Common myeloid progenitor, CD34-positive (primary cell): Measurements from ENCODE around the gene PPFIBP2.

ENCODE experiments used
- CTCF ChIA-PET: fragments of 350-600 bp; sonication (Branson Sonifier 250); formaldehyde crosslinking; loops from one replicate; lab custom pipeline; 2021; ENCODE audit warnings: antibody characterized with exemption; lab: Charles Lee
- POLR2A ChIA-PET: fragments of 350-600 bp; sonication (Branson Sonifier 250); formaldehyde crosslinking; loops from one replicate; lab custom pipeline; 2021; ENCODE audit warnings: antibody characterized with exemption; lab: Charles Lee
- DNase-seq, 3 donors: peaks; one replicate each; pipeline versions ENCODE4 v3.0.0 to v3.0.0-alpha.2; 2013
- H3K27ac ChIP-seq, 2 experiments: 1 replicate in 1 of 2; 2 replicates in 1 of 2; pipeline ENCODE4 v1.7.0; 2013; ENCODE audit warnings: inconsistent platforms in 2 of 2, low read length in 2 of 2, mild to moderate bottlenecking in 2 of 2, low read depth in 1 of 2, moderate library complexity in 1 of 2; ENCODE audit not compliant: severe bottlenecking in 2 of 2, insufficient read depth in 1 of 2, poor library complexity in 1 of 2
- H3K27me3 ChIP-seq, 5 experiments: replicated peaks in 2 of 5; 1 replicate in 3 of 5; 2 replicates in 2 of 5; pipeline versions ENCODE4 v1.6.1 to v1.7.0; 2013; ENCODE audit warnings: low read length in 4 of 5, mild to moderate bottlenecking in 2 of 5, moderate library complexity in 2 of 5, inconsistent platforms in 1 of 5; ENCODE audit not compliant: insufficient read depth in 5 of 5, control insufficient read depth in 4 of 5
- H3K36me3 ChIP-seq, 4 experiments: 1 replicate in 2 of 4; 2 replicates in 2 of 4; pipeline versions ENCODE4 v1.6.1 to v1.7.0; 2013; ENCODE audit warnings: low read length in 3 of 4, control low read depth in 1 of 4, mild to moderate bottlenecking in 1 of 4; ENCODE audit not compliant: control insufficient read depth in 4 of 4, insufficient read depth in 4 of 4
- H3K4me1 ChIP-seq, 4 experiments: 1 replicate in 3 of 4; 2 replicates in 1 of 4; pipeline versions ENCODE4 v1.6.1 to v1.7.1; 2013; ENCODE audit warnings: low read length in 3 of 4, mild to moderate bottlenecking in 3 of 4, control low read depth in 1 of 4, inconsistent platforms in 1 of 4, moderate library complexity in 1 of 4; ENCODE audit not compliant: control insufficient read depth in 4 of 4, insufficient read depth in 4 of 4; ENCODE audit errors: control extremely low read depth in 1 of 4
- H3K4me3 ChIP-seq, 7 experiments: 1 replicate in 4 of 7; 2 replicates in 3 of 7; pipeline versions ENCODE4 v1.5.1 to v1.7.0; 2013; ENCODE audit warnings: mild to moderate bottlenecking in 7 of 7, low read length in 6 of 7, moderate library complexity in 6 of 7, inconsistent platforms in 2 of 7, low read depth in 2 of 7, control low read depth in 1 of 7; ENCODE audit not compliant: insufficient read depth in 4 of 7, control insufficient read depth in 1 of 7; ENCODE audit errors: extremely low read depth in 1 of 7
- H3K9me3 ChIP-seq, 5 experiments: 1 replicate in 4 of 5; 2 replicates in 1 of 5; pipeline versions ENCODE4 v1.6.1 to v1.7.1; 2013; ENCODE audit warnings: low read length in 4 of 5, mild to moderate bottlenecking in 2 of 5, inconsistent platforms in 1 of 5, low read depth in 1 of 5, moderate library complexity in 1 of 5; ENCODE audit not compliant: control insufficient read depth in 4 of 5, insufficient read depth in 2 of 5; ENCODE audit errors: control extremely low read depth in 1 of 5
- WGBS: methylation state at CpG from one replicate; pipeline ENCODE4 v1.1.5; 2013; ENCODE audit not compliant: insufficient coverage; 5-methylcytosine and 5-hydroxymethylcytosine counted together

Gene PPFIBP2

GRCh38 chr11:7531011-7531410 lies 17.2 kb downstream of the PPFIBP2 start:
- H3K4me3 ChIP-seq: no peak overlapping the region
- no peaks in the 10 kb centered on the region for H3K4me1 ChIP-seq
- no peaks in the 10 kb centered on the region for H3K36me3 ChIP-seq
- no peak overlapping the region for H3K27ac ChIP-seq
- H3K9me3 ChIP-seq: no peaks in the 10 kb centered on the region
- DNase-seq: peak in 1 of 3 donors; percentile 11
- CTCF ChIA-PET: interaction anchor here (1.6 kb wide), 1 partner anchor 22 kb away, joined by 3 read pairs; no protein-coding TSS in a partner anchor
- H3K27me3 ChIP-seq: peaks cover 0 to 14% (median 2%) of the 10 kb centered on the region in 5 experiments
- POLR2A ChIA-PET: no interaction called here

DNA sequence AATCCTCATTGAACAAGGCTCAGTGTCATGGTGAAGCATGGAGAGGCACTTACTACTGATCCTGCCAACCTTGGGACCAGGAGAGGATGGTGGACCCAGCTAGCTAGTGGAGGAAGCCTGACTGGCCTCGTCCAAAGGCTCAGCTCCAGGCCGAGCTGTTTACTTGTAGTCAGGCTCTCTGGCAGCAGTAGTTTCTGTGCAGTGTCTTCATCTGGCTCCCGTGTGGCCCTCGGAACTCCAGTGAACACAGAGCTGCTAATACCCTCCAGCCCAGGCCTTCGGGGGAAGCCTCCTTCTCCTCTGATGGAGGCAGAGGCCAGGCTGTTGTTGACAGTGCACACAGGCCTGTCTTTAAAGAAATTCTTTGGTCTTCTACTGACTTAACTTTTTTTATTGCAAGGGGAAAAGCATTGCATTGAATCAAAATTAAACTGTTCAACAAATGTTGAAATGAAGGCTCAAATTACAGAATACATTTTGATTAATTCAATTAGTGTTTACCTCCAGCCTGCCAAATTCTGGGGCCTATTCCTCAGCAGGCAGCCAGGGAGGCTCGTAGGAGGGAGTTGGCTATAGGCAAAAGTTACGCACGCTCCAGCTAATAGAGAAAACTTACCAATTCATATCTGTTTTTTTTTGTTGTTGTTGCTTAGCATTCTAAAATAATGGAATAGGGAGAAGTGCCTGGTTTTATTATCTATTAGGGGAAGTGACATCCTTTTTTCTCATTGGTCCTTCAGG lies 18.8 kb downstream of the PPFIBP2 start:
- Histone ChIP-seq H3K36me3 (no peaks in the 10 kb centered on the region), H3K4me3 (no peak overlapping the region), H3K4me1 (no peaks in the 10 kb centered on the region), H3K27ac (no peak overlapping the region), H3K27me3 (peaks cover 3 to 29% (median 11%) of the 10 kb centered on the region in 5 experiments), H3K9me3 (no peaks in the 10 kb centered on the region)
- no peak for DNase-seq
- POLR2A ChIA-PET: no interaction called here
- WGBS: 99% methylated on average over 5 of the region's 8 CpGs
- CTCF ChIA-PET: no interaction called here

DNA sequence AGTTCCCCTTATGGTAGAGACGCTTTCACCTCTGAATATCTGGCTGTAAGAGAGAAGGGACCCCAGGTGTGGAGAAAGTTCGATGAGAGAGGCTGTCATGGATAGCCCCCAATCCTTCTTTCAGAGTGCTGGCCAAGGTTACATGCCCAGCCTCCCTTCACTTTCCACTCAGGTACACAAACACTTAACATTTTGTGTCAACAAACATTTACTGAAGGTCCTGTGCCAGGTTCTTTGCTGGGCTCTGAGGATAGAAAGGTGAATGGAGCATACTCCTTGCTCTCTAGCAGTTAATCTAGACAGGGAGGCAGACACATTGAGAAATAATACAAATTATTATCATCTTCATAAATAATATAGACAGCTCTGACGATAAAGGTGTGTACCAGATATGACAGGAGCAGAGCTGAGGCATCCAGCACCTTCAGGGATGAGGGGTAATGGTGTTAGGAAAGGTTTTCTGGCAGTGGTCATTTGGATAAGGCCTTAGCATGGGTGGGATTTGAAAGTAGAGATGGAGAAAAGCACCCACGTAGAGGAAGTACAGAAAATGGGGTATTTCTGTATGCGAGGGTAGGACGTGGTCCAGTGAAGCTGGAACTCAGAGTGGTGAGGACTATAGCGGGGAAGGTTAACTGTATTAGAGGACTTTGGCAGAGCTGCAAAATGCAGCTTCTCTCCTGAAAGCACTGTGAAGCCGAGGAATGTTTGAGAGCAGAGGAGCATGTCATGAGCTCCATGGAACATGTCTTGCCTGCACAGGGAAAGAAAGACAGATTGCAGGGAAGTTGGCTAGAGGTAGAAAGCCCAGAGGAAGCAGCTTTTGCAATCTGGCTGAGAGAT lies 19.6 kb downstream of the PPFIBP2 start:
- DNase-seq: no peak
- Histone ChIP-seq H3K4me3 (no peak overlapping the region), H3K4me1 (peaks cover 0 to 3% (median 0%) of the 10 kb centered on the region in 4 experiments), H3K9me3 (no peaks in the 10 kb centered on the region), H3K27ac (no peak overlapping the region), H3K36me3 (no peaks in the 10 kb centered on the region), H3K27me3 (peaks cover 3 to 36% (median 16%) of the 10 kb centered on the region in 5 experiments)
- POLR2A ChIA-PET: no interaction called here
- CTCF ChIA-PET: interaction anchor here (2.4 kb wide), 1 partner anchor 12 kb away, joined by 7 read pairs; no protein-coding TSS in a partner anchor
- WGBS: 91% methylated on average over 6 of the region's 8 CpGs

DNA sequence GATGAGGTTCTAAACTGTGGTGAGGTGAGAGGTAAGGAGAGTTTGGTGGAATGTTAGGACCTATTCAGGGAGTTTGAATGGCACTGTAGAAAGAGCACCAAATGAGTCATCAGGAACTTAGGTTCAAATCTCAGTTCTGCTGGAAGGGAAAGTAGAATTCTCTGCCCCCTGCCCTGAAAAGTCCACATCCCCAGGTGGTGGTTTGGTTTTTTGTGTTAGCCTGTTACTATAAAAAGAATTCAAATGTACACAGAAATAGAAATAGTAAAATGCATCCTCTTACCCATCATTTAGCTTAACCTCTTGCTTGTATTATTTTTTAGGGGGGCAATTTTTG lies 20.2 kb downstream of the PPFIBP2 start:
- no peak overlapping the region for H3K4me3 ChIP-seq
- peaks cover 0 to 3% (median 0%) of the 10 kb centered on the region in 4 experiments for H3K4me1 ChIP-seq
- DNase-seq: no peak
- no peaks in the 10 kb centered on the region for H3K9me3 ChIP-seq
- no peaks in the 10 kb centered on the region for H3K36me3 ChIP-seq
- peaks cover 3 to 36% (median 17%) of the 10 kb centered on the region in 5 experiments for H3K27me3 ChIP-seq
- ChIA-PET CTCF (interaction anchor here (2.4 kb wide), 1 partner anchor 12 kb away, joined by 7 read pairs; no protein-coding TSS in a partner anchor), POLR2A (no interaction called here)
- H3K27ac ChIP-seq: no peak overlapping the region

DNA sequence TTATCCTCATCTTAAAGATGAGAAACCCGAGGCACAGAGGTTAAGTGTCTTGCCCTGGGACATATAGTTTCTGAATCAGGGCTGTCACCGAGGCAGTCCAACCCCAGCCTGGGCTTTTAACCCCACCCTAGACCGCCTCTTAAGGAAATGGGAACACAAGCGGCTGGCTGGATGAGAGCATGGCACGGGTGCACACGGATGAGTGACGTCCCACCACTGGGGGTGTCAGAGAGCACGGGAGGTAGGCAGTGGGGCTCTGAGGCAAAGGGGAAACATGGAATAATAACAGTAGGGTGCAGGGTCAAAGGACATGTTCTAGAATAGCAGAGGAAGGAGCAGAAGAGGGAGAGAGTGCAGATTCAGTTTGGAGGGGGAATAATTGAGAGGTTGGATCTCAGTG lies 22.3 kb downstream of the PPFIBP2 start:
- POLR2A ChIA-PET: no interaction called here
- Histone ChIP-seq H3K9me3 (no peaks in the 10 kb centered on the region), H3K4me3 (no peak overlapping the region), H3K27ac (no peak overlapping the region), H3K27me3 (peaks cover 3 to 41% (median 20%) of the 10 kb centered on the region in 5 experiments), H3K36me3 (no peaks in the 10 kb centered on the region), H3K4me1 (peaks cover 0 to 3% (median 0%) of the 10 kb centered on the region in 4 experiments)
- DNase-seq: peak in 2 of 3 donors; percentile 15 to 20
- WGBS: 41% methylated on average over 8 of the region's 8 CpGs
- CTCF ChIA-PET: interaction anchor here (0.6 kb wide), 1 partner anchor 502 kb away, joined by 3 read pairs; no protein-coding TSS in a partner anchor

GRCh38 chr11:7537265-7537664 lies 23.5 kb downstream of the PPFIBP2 start:
- peaks cover 0 to 3% (median 0%) of the 10 kb centered on the region in 4 experiments for H3K4me1 ChIP-seq
- 93% methylated on average over 6 of the region's 6 CpGs for WGBS

More at GRCh38 chr11:7537265-7537664, 23.5 kb downstream of the PPFIBP2 start:
- Histone ChIP-seq H3K27ac (no peak overlapping the region), H3K9me3 (no peaks in the 10 kb centered on the region), H3K36me3 (no peaks in the 10 kb centered on the region), H3K27me3 (peaks cover 3 to 41% (median 22%) of the 10 kb centered on the region in 5 experiments), H3K4me3 (no peak overlapping the region)
- no peak for DNase-seq
- POLR2A ChIA-PET: no interaction called here
- CTCF ChIA-PET: interaction anchor here (1.2 kb wide), 1 partner anchor 14 kb away, joined by 3 read pairs; no protein-coding TSS in a partner anchor
